Vagina (tissue), 2 donors: ENCODE data around the gene MTUS2. TPM values are rescaled to one million over a fixed set of nuclear protein-coding genes. Genes with fewer than 3 reads are reported as not detected.
A peak's percentile ranks its signal among the peaks of the same experiment; 100 is the strongest.

Experiments
- DNase-seq, 2 donors: peaks; one replicate each; pipeline ENCODE4 v3.0.0-alpha.2; 2017; ENCODE audit errors: extremely low spot score in 2 of 2
- H3K27ac ChIP-seq: fragments of 200-600 bp; sonication (generic); one replicate; pipeline ENCODE4 v1.5.1; 2019
- H3K27me3 ChIP-seq: fragments of 200-600 bp; sonication (generic); one replicate; pipeline ENCODE4 v1.5.1; 2019
- H3K36me3 ChIP-seq, 2 donors: fragments of 200-600 bp; sonication (generic); one replicate each; pipeline ENCODE4 v1.5.1; 2017 to 2019
- H3K4me1 ChIP-seq: fragments of 200-600 bp; sonication (generic); one replicate; pipeline ENCODE4 v1.5.1; 2019
- H3K4me3 ChIP-seq, 2 donors: fragments of 200-600 bp; sonication (generic); 1 replicate in 1 of 2; 2 replicates in 1 of 2; pipeline ENCODE4 v1.5.1; 2016 to 2019
- H3K9me3 ChIP-seq: fragments of 200-600 bp; sonication (generic); one replicate; pipeline ENCODE4 v1.5.1; 2019
- CTCF ChIP-seq, 3 experiments: fragments of 450-650 bp in 2 of 3; fragments of 200-600 bp in 1 of 3; sonication (generic) in 1 of 3; IDR thresholded peaks; one replicate each; pipeline ENCODE4 v1.5.1; 2017 to 2019; ENCODE audit warnings: antibody characterized with exemption in 3 of 3, mild to moderate bottlenecking in 2 of 3, moderate library complexity in 2 of 3
- POLR2A ChIP-seq, 2 donors: fragments of 450-650 bp; IDR thresholded peaks; one replicate each; pipeline ENCODE4 v1.6.1; 2017; ENCODE audit warnings: antibody characterized with exemption in 2 of 2, mild to moderate bottlenecking in 2 of 2, moderate library complexity in 2 of 2
- POLR2AphosphoS5 ChIP-seq, 2 donors: sonication (generic); formaldehyde crosslinking; IDR thresholded peaks; one replicate each; pipeline ENCODE4 v1.9.0; 2017; ENCODE audit warnings: antibody characterized with exemption in 2 of 2, mild to moderate bottlenecking in 2 of 2, low read depth in 1 of 2; ENCODE audit not compliant: insufficient read depth in 1 of 2
- intact Hi-C: fragments of 100-400 bp; cut with DNase I; formaldehyde crosslinking; loops from one replicate; pipeline ENCODE4 v1.15.1; 2023
- total RNA-seq: library from RNA; depleted of rRNA; stranded (reverse); fragments of >200 nt; gene quantifications from one replicate; pipeline ENCODE4 v1.2.3, GENCODE V29; 2016

MTUS2 gene
- total RNA-seq, 1 donor from 2014 or later = 0.74 TPM

- no peaks in the 10 kb centered on the region for H3K27me3 ChIP-seq
- TF ChIP-seq POLR2AphosphoS5 (IDR thresholded peaks at IDR 0.05; ENCODE audit: insufficient read depth in 1 of 2, low read depth in 1 of 2) (no peak), POLR2A (IDR thresholded peaks at IDR 0.05) (no peak), CTCF (IDR thresholded peaks at IDR 0.05) (no peak)
- no peak for DNase-seq
- H3K27ac ChIP-seq = peak overlapping the region; percentile 81
- H3K4me1 ChIP-seq = peaks cover 25% of the 10 kb centered on the region
- peaks cover 0 to 25% of the 10 kb centered on the region in 2 donors for H3K36me3 ChIP-seq
- no peak overlapping the region for H3K4me3 ChIP-seq
- intact Hi-C loops = no loop called here
- no peaks in the 10 kb centered on the region for H3K9me3 ChIP-seq
These were observed 703.2 kb downstream of the MTUS2 start for GRCh38 chr13:29523199-29523961.

- intact Hi-C loops = no loop called here
- Histone ChIP-seq H3K27ac (peak overlapping the region; percentile 81), H3K36me3 (peaks cover 0 to 33% of the 10 kb centered on the region in 2 donors), H3K27me3 (no peaks in the 10 kb centered on the region), H3K9me3 (no peaks in the 10 kb centered on the region), H3K4me3 (no peak overlapping the region), H3K4me1 (peaks cover 25% of the 10 kb centered on the region)
- TF ChIP-seq POLR2AphosphoS5 (IDR thresholded peaks at IDR 0.05; ENCODE audit: insufficient read depth in 1 of 2, low read depth in 1 of 2) (no peak), CTCF (IDR thresholded peaks at IDR 0.05) (no peak), POLR2A (IDR thresholded peaks at IDR 0.05) (no peak)
- DNase-seq = no peak
These were observed 704.0 kb downstream of the MTUS2 start for GRCh38 chr13:29524176-29524575.

GRCh38 chr13:29524641-29525040 lies 704.5 kb downstream of the MTUS2 start:
- no peak for DNase-seq
- no peak for TF ChIP-seq POLR2A (IDR thresholded peaks at IDR 0.05)
- no peak for TF ChIP-seq POLR2AphosphoS5 (IDR thresholded peaks at IDR 0.05; ENCODE audit: insufficient read depth in 1 of 2, low read depth in 1 of 2)
- TF ChIP-seq CTCF (IDR thresholded peaks at IDR 0.05) = no peak
- no peak overlapping the region for H3K27ac ChIP-seq
- H3K36me3 ChIP-seq = peaks cover 0 to 37% of the 10 kb centered on the region in 2 donors
- intact Hi-C loops = no loop called here
- H3K9me3 ChIP-seq = no peaks in the 10 kb centered on the region
- H3K4me1 ChIP-seq = peaks cover 25% of the 10 kb centered on the region
- no peak overlapping the region for H3K4me3 ChIP-seq
- no peaks in the 10 kb centered on the region for H3K27me3 ChIP-seq

GRCh38 chr13:29525757-29526156 lies 705.6 kb downstream of the MTUS2 start:
- no peak overlapping the region for H3K27ac ChIP-seq
- H3K36me3 ChIP-seq = peaks cover 0 to 40% of the 10 kb centered on the region in 2 donors
- DNase-seq = no peak
- no peaks in the 10 kb centered on the region for H3K27me3 ChIP-seq
- H3K4me1 ChIP-seq = peaks cover 21% of the 10 kb centered on the region
- TF ChIP-seq CTCF (IDR thresholded peaks at IDR 0.05) (no peak), POLR2AphosphoS5 (IDR thresholded peaks at IDR 0.05; ENCODE audit: insufficient read depth in 1 of 2, low read depth in 1 of 2) (no peak), POLR2A (IDR thresholded peaks at IDR 0.05) (no peak)
- no peaks in the 10 kb centered on the region for H3K9me3 ChIP-seq
- intact Hi-C loops = no loop called here
- H3K4me3 ChIP-seq = no peak overlapping the region

- Histone ChIP-seq H3K27ac (no peak overlapping the region), H3K36me3 (peaks cover 0 to 46% of the 10 kb centered on the region in 2 donors), H3K27me3 (no peaks in the 10 kb centered on the region), H3K4me1 (peaks cover 11% of the 10 kb centered on the region), H3K4me3 (no peak overlapping the region), H3K9me3 (no peaks in the 10 kb centered on the region)
- TF ChIP-seq POLR2A (IDR thresholded peaks at IDR 0.05) = no peak
- TF ChIP-seq POLR2AphosphoS5 (IDR thresholded peaks at IDR 0.05; ENCODE audit: insufficient read depth in 1 of 2, low read depth in 1 of 2) = no peak
- TF ChIP-seq CTCF (IDR thresholded peaks at IDR 0.05) = no peak
- DNase-seq = no peak
- intact Hi-C loops = no loop called here
These were observed 706.6 kb downstream of the MTUS2 start for GRCh38 chr13:29526741-29527140.
